Measurements from ENCODE around the gene CIROP.

CIROP gene

GRCh38 chr14:23093104-23093503 is 11.7 kb downstream of the CIROP start:
- no peak for DNase-seq

- DNase-seq, result no peak
Measured at GRCh38 chr14:23091294-23092225, 13.2 kb downstream of the CIROP start.

GRCh38 chr14:23090254-23090636 is 14.5 kb downstream of the CIROP start:
- DNase-seq, result no peak

- DNase-seq, result no peak
Measured at GRCh38 chr14:23089498-23090253, 15.1 kb downstream of the CIROP start.

GRCh38 chr14:23086565-23086964 is 18.2 kb downstream of the CIROP start:
- no peak for DNase-seq

- DNase-seq, result no peak
Measured at GRCh38 chr14:23085458-23085857, 19.3 kb downstream of the CIROP start.

GRCh38 chr14:23080474-23080873 is 24.3 kb downstream of the CIROP start:
- DNase-seq, result no peak

DNA sequence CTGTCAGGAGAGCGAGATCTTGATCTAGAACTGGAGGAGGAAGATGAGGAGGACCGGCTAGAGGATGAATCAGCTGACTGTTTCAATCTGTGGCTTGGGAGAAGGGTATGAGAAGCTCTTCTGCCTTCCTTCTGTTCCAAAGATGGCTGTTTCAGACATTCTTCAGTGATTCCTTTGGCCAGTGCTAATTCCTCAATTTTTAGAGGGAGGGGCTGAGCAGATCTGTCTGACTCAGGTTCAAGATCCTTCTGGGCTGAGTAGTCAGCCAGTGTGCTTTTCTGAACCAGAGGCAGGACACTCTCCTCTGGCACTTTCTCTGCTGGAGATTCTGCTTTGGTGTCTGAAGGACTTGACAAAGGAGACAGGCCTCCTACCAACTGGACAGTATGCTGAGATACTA is 25.1 kb downstream of the CIROP start:
- no peak for DNase-seq

GRCh38 chr14:23078692-23079116 is 26.1 kb downstream of the CIROP start:
- DNase-seq, result no peak

GRCh38 chr14:23077962-23078361 is 26.8 kb downstream of the CIROP start:
- DNase-seq, result no peak

- no peak for DNase-seq
Measured at GRCh38 chr14:23076785-23077408, 27.9 kb downstream of the CIROP start.

- DNase-seq, result no peak
Measured at GRCh38 chr14:23074906-23075305, 29.9 kb downstream of the CIROP start.

- DNase-seq, result no peak
Measured at GRCh38 chr14:23071921-23072539, 32.8 kb downstream of the CIROP start.

GRCh38 chr14:23071244-23071920 is 33.4 kb downstream of the CIROP start:
- peak; percentile 72 for DNase-seq

GRCh38 chr14:23070262-23071129 is 34.3 kb downstream of the CIROP start:
- no peak for DNase-seq

DNA sequence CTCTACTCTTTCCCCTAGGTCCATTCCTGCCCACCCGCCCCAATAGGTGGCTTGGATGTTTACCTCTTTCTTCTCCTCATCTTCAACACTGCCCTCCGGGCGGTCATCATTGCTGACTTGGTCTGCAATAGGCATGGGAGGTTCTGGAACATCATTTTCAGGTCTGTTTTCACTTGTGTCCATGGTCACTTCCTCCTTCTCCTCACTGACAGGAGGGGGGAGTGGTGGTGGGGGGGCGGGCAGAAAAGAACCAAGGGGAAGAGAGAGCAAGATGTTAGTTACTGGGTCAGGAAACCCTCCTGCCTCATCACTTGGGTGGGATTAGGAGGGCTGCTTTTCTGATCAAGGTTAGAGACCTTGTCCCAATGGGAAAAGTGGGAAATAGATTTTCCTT is 35.4 kb downstream of the CIROP start:
- DNase-seq, result no peak

GRCh38 chr14:23068789-23069412 is 35.9 kb downstream of the CIROP start:
- peak; percentile 73 for DNase-seq

DNA sequence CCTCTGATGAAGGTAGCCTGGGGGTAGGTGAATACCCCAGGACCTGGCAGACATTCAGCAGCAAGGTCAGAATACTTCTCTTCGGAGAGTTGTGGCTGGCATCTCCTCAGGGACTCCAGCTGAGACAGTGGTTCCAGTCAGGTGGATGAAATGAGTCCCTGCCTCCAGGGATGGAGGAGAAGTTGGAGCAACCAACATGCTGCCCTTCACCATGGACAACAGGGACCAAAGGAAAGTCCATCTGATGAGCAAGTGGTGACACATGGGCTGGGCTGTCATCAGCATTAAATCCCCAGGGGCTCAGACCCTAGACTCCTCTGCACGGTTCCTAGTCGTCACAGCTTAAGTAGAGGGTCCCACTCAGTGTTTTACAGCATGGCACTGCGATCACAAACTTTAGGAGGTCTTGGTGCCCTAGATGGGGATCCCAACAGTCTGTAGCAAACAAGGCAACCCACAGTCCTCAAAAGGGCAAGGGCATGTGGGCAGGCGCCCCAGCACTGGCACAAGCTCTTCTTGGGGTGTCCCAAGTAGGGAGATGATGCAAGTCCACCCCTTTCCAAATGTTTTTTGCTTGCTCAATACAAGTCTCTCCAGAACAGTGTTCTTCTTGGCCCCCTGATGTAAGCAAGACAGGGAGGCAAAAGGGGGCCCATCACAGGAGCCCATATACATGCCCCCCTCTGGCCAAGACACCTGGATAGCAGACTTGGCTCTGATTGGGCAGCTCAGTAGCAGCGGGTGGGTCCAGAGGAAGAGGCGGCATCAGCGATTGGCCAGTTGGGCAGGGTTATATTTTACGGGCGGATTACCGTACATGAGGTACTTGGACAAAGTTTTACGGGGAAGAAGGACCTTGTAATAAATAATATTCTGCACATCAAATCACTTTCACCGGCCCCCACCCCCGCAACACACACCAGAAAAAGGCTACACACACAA is 36.7 kb downstream of the CIROP start:
- DNase-seq, result no peak
